ENCODE measurements around the gene BNIP3.

- TF ChIP-seq POLR2A (IDR thresholded peaks at IDR 0.05) (no peak), CTCF (IDR thresholded peaks at IDR 0.05 in 4 of 5, conservative IDR thresholded peaks at IDR 0.05 in 1 of 5) (no peak)
These were observed 4.2 kb downstream of the BNIP3 start for GRCh38 chr10:131977323-131978096.
